HEK293 (cell line): Measurements from ENCODE around the gene PIGR.

ENCODE experiments used
- CTCF ChIP-seq: fragments of 450-650 bp; formaldehyde crosslinking; IDR thresholded peaks from 2 replicates; pipeline ENCODE4 v1.5.1; 2016; ENCODE audit warnings: missing biosample characterization, missing genetic modification characterization
- KLF16 ChIP-seq: fragments of 450-650 bp; formaldehyde crosslinking; IDR thresholded peaks from 2 replicates; pipeline ENCODE4 v1.5.1; 2017; ENCODE audit warnings: missing biosample characterization, missing genetic modification characterization
- SCRT1 ChIP-seq: fragments of 450-650 bp; formaldehyde crosslinking; IDR thresholded peaks from 2 replicates; pipeline ENCODE4 v1.5.1; 2016; ENCODE audit warnings: missing biosample characterization, missing genetic modification characterization, borderline replicate concordance
- YY1 ChIP-seq: fragments of 450-650 bp; formaldehyde crosslinking; IDR thresholded peaks from 2 replicates; pipeline ENCODE4 v1.5.1; 2018; ENCODE audit warnings: missing biosample characterization, missing genetic modification characterization
- ZNF366 ChIP-seq: fragments of 450-650 bp; formaldehyde crosslinking; conservative IDR thresholded peaks from 2 replicates; pipeline ENCODE4 v1.5.1; 2016; ENCODE audit warnings: missing biosample characterization, missing genetic modification characterization
- ZNF639 ChIP-seq: fragments of 450-650 bp; formaldehyde crosslinking; IDR thresholded peaks from 2 replicates; pipeline ENCODE4 v1.5.1; 2016; ENCODE audit warnings: missing biosample characterization, missing genetic modification characterization
- TF ChIP-seq, protein P1 (sequence below): fragments of 450-650 bp; formaldehyde crosslinking; IDR thresholded peaks from 2 replicates; pipeline ENCODE4 v1.5.1; 2016; ENCODE audit warnings: missing biosample characterization, missing genetic modification characterization
- TF ChIP-seq, protein P2 (sequence below): fragments of 450-650 bp; formaldehyde crosslinking; optimal IDR thresholded peaks from 2 replicates; pipeline ENCODE3; 2016; ENCODE audit warnings: missing biosample characterization, mild to moderate bottlenecking, missing genetic modification characterization
- TF ChIP-seq, protein P3 (sequence below): fragments of 450-650 bp; formaldehyde crosslinking; IDR thresholded peaks from 2 replicates; pipeline ENCODE4 v1.5.1; 2016; ENCODE audit warnings: missing biosample characterization, missing genetic modification characterization, borderline replicate concordance

DNA sequence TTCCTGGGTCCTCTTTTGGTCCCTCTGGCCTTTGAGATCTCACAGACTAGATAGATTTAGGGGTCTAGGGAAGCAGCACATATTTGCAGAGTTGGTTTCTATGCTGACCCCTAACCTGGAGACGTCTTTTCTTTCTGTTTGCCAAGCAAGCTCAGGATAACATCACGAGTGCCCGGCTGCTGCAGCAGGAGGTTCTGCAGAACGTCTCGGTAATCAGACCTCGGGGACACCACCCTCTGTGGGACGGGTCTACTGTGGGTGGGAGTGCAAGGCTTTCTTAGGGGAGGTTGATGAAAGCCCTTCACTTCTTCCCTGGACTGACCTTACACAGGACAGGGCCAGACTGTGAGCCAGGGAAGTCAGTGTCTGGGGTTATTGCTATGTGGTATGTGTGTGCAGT is 46.1 kb downstream of the PIGR start:
- TF ChIP-seq KLF16 (tag by site-specific recombination) (no peak), CTCF (no peak), ZNF639 (no peak), SCRT1 (tag by site-specific recombination) (no peak), YY1 (tag by site-specific recombination) (no peak), ZNF366 (no peak)
- TF ChIP-seq, protein P1, sequence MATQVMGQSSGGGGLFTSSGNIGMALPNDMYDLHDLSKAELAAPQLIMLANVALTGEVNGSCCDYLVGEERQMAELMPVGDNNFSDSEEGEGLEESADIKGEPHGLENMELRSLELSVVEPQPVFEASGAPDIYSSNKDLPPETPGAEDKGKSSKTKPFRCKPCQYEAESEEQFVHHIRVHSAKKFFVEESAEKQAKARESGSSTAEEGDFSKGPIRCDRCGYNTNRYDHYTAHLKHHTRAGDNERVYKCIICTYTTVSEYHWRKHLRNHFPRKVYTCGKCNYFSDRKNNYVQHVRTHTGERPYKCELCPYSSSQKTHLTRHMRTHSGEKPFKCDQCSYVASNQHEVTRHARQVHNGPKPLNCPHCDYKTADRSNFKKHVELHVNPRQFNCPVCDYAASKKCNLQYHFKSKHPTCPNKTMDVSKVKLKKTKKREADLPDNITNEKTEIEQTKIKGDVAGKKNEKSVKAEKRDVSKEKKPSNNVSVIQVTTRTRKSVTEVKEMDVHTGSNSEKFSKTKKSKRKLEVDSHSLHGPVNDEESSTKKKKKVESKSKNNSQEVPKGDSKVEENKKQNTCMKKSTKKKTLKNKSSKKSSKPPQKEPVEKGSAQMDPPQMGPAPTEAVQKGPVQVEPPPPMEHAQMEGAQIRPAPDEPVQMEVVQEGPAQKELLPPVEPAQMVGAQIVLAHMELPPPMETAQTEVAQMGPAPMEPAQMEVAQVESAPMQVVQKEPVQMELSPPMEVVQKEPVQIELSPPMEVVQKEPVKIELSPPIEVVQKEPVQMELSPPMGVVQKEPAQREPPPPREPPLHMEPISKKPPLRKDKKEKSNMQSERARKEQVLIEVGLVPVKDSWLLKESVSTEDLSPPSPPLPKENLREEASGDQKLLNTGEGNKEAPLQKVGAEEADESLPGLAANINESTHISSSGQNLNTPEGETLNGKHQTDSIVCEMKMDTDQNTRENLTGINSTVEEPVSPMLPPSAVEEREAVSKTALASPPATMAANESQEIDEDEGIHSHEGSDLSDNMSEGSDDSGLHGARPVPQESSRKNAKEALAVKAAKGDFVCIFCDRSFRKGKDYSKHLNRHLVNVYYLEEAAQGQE = no peak
- TF ChIP-seq, protein P2, sequence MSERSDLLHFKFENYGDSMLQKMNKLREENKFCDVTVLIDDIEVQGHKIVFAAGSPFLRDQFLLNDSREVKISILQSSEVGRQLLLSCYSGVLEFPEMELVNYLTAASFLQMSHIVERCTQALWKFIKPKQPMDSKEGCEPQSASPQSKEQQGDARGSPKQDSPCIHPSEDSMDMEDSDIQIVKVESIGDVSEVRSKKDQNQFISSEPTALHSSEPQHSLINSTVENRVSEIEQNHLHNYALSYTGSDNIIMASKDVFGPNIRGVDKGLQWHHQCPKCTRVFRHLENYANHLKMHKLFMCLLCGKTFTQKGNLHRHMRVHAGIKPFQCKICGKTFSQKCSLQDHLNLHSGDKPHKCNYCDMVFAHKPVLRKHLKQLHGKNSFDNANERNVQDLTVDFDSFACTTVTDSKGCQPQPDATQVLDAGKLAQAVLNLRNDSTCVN (tag by site-specific recombination) = no peak
- TF ChIP-seq, protein P3, sequence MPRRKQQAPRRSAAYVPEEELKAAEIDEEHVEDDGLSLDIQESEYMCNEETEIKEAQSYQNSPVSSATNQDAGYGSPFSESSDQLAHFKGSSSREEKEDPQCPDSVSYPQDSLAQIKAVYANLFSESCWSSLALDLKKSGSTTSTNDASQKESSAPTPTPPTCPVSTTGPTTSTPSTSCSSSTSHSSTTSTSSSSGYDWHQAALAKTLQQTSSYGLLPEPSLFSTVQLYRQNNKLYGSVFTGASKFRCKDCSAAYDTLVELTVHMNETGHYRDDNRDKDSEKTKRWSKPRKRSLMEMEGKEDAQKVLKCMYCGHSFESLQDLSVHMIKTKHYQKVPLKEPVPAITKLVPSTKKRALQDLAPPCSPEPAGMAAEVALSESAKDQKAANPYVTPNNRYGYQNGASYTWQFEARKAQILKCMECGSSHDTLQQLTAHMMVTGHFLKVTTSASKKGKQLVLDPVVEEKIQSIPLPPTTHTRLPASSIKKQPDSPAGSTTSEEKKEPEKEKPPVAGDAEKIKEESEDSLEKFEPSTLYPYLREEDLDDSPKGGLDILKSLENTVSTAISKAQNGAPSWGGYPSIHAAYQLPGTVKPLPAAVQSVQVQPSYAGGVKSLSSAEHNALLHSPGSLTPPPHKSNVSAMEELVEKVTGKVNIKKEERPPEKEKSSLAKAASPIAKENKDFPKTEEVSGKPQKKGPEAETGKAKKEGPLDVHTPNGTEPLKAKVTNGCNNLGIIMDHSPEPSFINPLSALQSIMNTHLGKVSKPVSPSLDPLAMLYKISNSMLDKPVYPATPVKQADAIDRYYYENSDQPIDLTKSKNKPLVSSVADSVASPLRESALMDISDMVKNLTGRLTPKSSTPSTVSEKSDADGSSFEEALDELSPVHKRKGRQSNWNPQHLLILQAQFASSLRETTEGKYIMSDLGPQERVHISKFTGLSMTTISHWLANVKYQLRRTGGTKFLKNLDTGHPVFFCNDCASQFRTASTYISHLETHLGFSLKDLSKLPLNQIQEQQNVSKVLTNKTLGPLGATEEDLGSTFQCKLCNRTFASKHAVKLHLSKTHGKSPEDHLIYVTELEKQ (tag by site-specific recombination) = no peak
